NCI-H2196 treated with DMSO at 0.1 percent for 48 hours (cell line): ENCODE results near the gene ADAMTS1.

Experiments used
- DNase-seq: peaks from one replicate; lab custom pipeline; 2025; ENCODE audit not compliant: unreplicated experiment; lab: John Stamatoyannopoulos, UW

Gene ADAMTS1

GRCh38 chr21:26845759-26846035, 488 bp upstream of the ADAMTS1 start:
- no peak for DNase-seq

- DNase-seq: no peak
Measured at GRCh38 chr21:26844258-26845065, 747 bp downstream of the ADAMTS1 start.

GRCh38 chr21:26843933-26844257, 1.3 kb downstream of the ADAMTS1 start:
- no peak for DNase-seq

- no peak for DNase-seq
Measured at GRCh38 chr21:26842974-26843932, 2.0 kb downstream of the ADAMTS1 start.

- no peak for DNase-seq
Measured at GRCh38 chr21:26842300-26842699, 2.9 kb downstream of the ADAMTS1 start.

- no peak for DNase-seq
Measured at GRCh38 chr21:26840912-26841311, 4.3 kb downstream of the ADAMTS1 start.

- no peak for DNase-seq
Measured at GRCh38 chr21:26840201-26840600, 5.0 kb downstream of the ADAMTS1 start.

GRCh38 chr21:26837539-26837938, 7.7 kb downstream of the ADAMTS1 start:
- no peak for DNase-seq

GRCh38 chr21:26836528-26836927, 8.7 kb downstream of the ADAMTS1 start:
- DNase-seq: no peak

- DNase-seq: no peak
Measured at GRCh38 chr21:26835714-26836265, 9.4 kb downstream of the ADAMTS1 start.

- DNase-seq: no peak
Measured at GRCh38 chr21:26835027-26835713, 10.0 kb downstream of the ADAMTS1 start.

GRCh38 chr21:26834181-26834905, 10.9 kb downstream of the ADAMTS1 start:
- no peak for DNase-seq

- no peak for DNase-seq
Measured at GRCh38 chr21:26833460-26833939, 11.7 kb downstream of the ADAMTS1 start.

- DNase-seq: no peak
Measured at GRCh38 chr21:26833011-26833410, 12.2 kb downstream of the ADAMTS1 start.

- no peak for DNase-seq
Measured at GRCh38 chr21:26832546-26832945, 12.7 kb downstream of the ADAMTS1 start.

GRCh38 chr21:26826801-26827200, 18.4 kb downstream of the ADAMTS1 start:
- no peak for DNase-seq

- DNase-seq: no peak
Measured at GRCh38 chr21:26820509-26820908, 24.7 kb downstream of the ADAMTS1 start.

- no peak for DNase-seq
Measured at GRCh38 chr21:26819740-26820324, 25.4 kb downstream of the ADAMTS1 start.

- DNase-seq: no peak
Measured at GRCh38 chr21:26818906-26819305, 26.3 kb downstream of the ADAMTS1 start.

- DNase-seq: no peak
Measured at GRCh38 chr21:26815197-26815596, 30.0 kb downstream of the ADAMTS1 start.
